BE2C (cell line): Measurements from ENCODE around the gene FGD1.

ENCODE experiments used
- DNase-seq: peaks from one replicate; pipeline ENCODE4 v3.0.0-alpha.2; 2020
- H3K27me3 ChIP-seq: fragments of 250-450 bp; sonication (Bioruptor Pico); 2 replicates; pipeline ENCODE4 v1.5.1; 2020; ENCODE audit warnings: mild to moderate bottlenecking
- H3K36me3 ChIP-seq: fragments of 250-450 bp; sonication (Bioruptor Pico); 2 replicates; pipeline ENCODE4 v1.5.1; 2020; ENCODE audit warnings: mild to moderate bottlenecking
- H3K4me1 ChIP-seq: fragments of 250-450 bp; sonication (Bioruptor Pico); 2 replicates; pipeline ENCODE4 v1.5.1; 2020
- H3K4me3 ChIP-seq: 2 replicates; pipeline ENCODE4 v1.5.1; 2011; ENCODE audit warnings: low read depth, low read length
- H3K9me3 ChIP-seq: fragments of 250-450 bp; sonication (Bioruptor Pico); 2 replicates; pipeline ENCODE4 v1.5.1; 2020
- CTCF ChIP-seq: IDR thresholded peaks from 2 replicates; pipeline ENCODE4 v1.5.1; 2012; ENCODE audit warnings: mild to moderate bottlenecking, low read depth, low read length

FGD1 gene

GRCh38 chrX:54423161-54423888 is 72.7 kb downstream of the FGD1 start:
- Histone ChIP-seq H3K4me3 (no peak overlapping the region), H3K4me1 (no peaks in the 10 kb centered on the region), H3K9me3 (no peaks in the 10 kb centered on the region), H3K27me3 (no peaks in the 10 kb centered on the region), H3K36me3 (no peaks in the 10 kb centered on the region)
- no peak for TF ChIP-seq CTCF
- no peak for DNase-seq

- no peak for DNase-seq
- Histone ChIP-seq H3K4me3 (no peak overlapping the region), H3K27me3 (no peaks in the 10 kb centered on the region), H3K36me3 (no peaks in the 10 kb centered on the region), H3K4me1 (no peaks in the 10 kb centered on the region), H3K9me3 (no peaks in the 10 kb centered on the region)
- TF ChIP-seq CTCF = no peak
Observed at GRCh38 chrX:54422168-54422567, 73.9 kb downstream of the FGD1 start.

GRCh38 chrX:54419559-54420302 is 76.3 kb downstream of the FGD1 start:
- TF ChIP-seq CTCF = no peak
- Histone ChIP-seq H3K36me3 (no peaks in the 10 kb centered on the region), H3K9me3 (no peaks in the 10 kb centered on the region), H3K4me3 (no peak overlapping the region), H3K27me3 (no peaks in the 10 kb centered on the region), H3K4me1 (no peaks in the 10 kb centered on the region)
- no peak for DNase-seq

GRCh38 chrX:54416965-54417364 is 79.1 kb downstream of the FGD1 start:
- H3K4me3 ChIP-seq = no peak overlapping the region
- no peaks in the 10 kb centered on the region for H3K9me3 ChIP-seq
- H3K36me3 ChIP-seq = no peaks in the 10 kb centered on the region
- H3K4me1 ChIP-seq = no peaks in the 10 kb centered on the region
- no peak for DNase-seq
- TF ChIP-seq CTCF = no peak
- H3K27me3 ChIP-seq = no peaks in the 10 kb centered on the region

- Histone ChIP-seq H3K9me3 (no peaks in the 10 kb centered on the region), H3K4me3 (no peak overlapping the region), H3K36me3 (no peaks in the 10 kb centered on the region), H3K27me3 (no peaks in the 10 kb centered on the region), H3K4me1 (no peaks in the 10 kb centered on the region)
- no peak for TF ChIP-seq CTCF
- DNase-seq = no peak
Observed at GRCh38 chrX:54415534-54416350, 80.3 kb downstream of the FGD1 start.

GRCh38 chrX:54413753-54414152 is 82.3 kb downstream of the FGD1 start:
- TF ChIP-seq CTCF = no peak
- no peak overlapping the region for H3K4me3 ChIP-seq
- no peaks in the 10 kb centered on the region for H3K36me3 ChIP-seq
- H3K9me3 ChIP-seq = no peaks in the 10 kb centered on the region
- DNase-seq = no peak
- no peaks in the 10 kb centered on the region for H3K27me3 ChIP-seq
- no peaks in the 10 kb centered on the region for H3K4me1 ChIP-seq
